T-helper 22 cell (primary cell): ENCODE measurements around the gene KMO.
A peak's percentile ranks its signal among the peaks of the same experiment; 100 is the strongest.

Experiments used
- DNase-seq: peaks from one replicate; pipeline ENCODE4 v3.0.0-alpha.2; 2020; ENCODE audit warnings: low read depth

Gene KMO

GRCh38 chr1:241532162-241532531 is at the start of gene KMO:
KMO (plus strand) TSS chr1:241532378; CDS start chr1:241532445, 67 bp downstream.
- DNase-seq = no peak

GRCh38 chr1:241482761-241483250 is 49.4 kb upstream of the KMO start:
- no peak for DNase-seq

GRCh38 chr1:241485145-241485544 is 47.0 kb upstream of the KMO start:
- no peak for DNase-seq

- DNase-seq = no peak
Measured at GRCh38 chr1:241485554-241485992, 46.6 kb upstream of the KMO start.

- DNase-seq = no peak
Measured at GRCh38 chr1:241488739-241489138, 43.4 kb upstream of the KMO start.

GRCh38 chr1:241495741-241496140 is 36.4 kb upstream of the KMO start:
- no peak for DNase-seq

GRCh38 chr1:241499910-241500309 is 32.3 kb upstream of the KMO start:
- no peak for DNase-seq

GRCh38 chr1:241503444-241503843 is 28.7 kb upstream of the KMO start:
- no peak for DNase-seq

GRCh38 chr1:241507189-241507863 is 24.9 kb upstream of the KMO start:
- DNase-seq = no peak

GRCh38 chr1:241513378-241513777 is 18.8 kb upstream of the KMO start:
- no peak for DNase-seq

- DNase-seq = peak; percentile 0
Measured at GRCh38 chr1:241518476-241519307, 13.5 kb upstream of the KMO start.

GRCh38 chr1:241519308-241520079 is 12.7 kb upstream of the KMO start, which contains the start of gene FH:
FH (minus strand) TSS chr1:241519755; CDS start chr1:241519722, 33 bp downstream.
- peak; percentile 85 for DNase-seq

- no peak for DNase-seq
Measured at GRCh38 chr1:241520080-241520465, 12.1 kb upstream of the KMO start.

- DNase-seq = no peak
Measured at GRCh38 chr1:241521718-241522117, 10.5 kb upstream of the KMO start.

GRCh38 chr1:241525026-241525425 is 7.2 kb upstream of the KMO start:
- no peak for DNase-seq

GRCh38 chr1:241527146-241527545 is 5.0 kb upstream of the KMO start:
- no peak for DNase-seq

GRCh38 chr1:241531195-241532161 is 700 bp upstream of the KMO start:
- DNase-seq = no peak

GRCh38 chr1:241532864-241533263 is 686 bp downstream of the KMO start:
- DNase-seq = no peak

- no peak for DNase-seq
Measured at GRCh38 chr1:241533326-241534115, 1.3 kb downstream of the KMO start.

GRCh38 chr1:241536304-241536703 is 4.1 kb downstream of the KMO start:
- DNase-seq = no peak
